HCT116 (cell line): ENCODE data around the gene PHACTR1. TPM values are rescaled to one million over a fixed set of nuclear protein-coding genes. Genes with fewer than 3 reads are reported as not detected.

Source experiments
- ATAC-seq: fragments of 200-7000 bp; cut with Tn5 transposase; 2 replicates; pipeline ENCODE4 v1.9.1; 2020; ENCODE audit warnings: mild to moderate bottlenecking, moderate library complexity
- BruUV-seq: library from RNA; stranded (reverse); fragments of 400-500 nt; replicated peaks from 2 replicates; lab custom pipeline; 2021; lab: Mats Ljungman, UMichigan
- CTCF ChIA-PET: fragments of 300-600 bp; sonication (Branson Sonifier 250); formaldehyde crosslinking; loops from one replicate; lab custom pipeline; 2021; ENCODE audit warnings: antibody characterized with exemption; lab: Charles Lee
- POLR2A ChIA-PET: fragments of 300-600, 350-600 bp; sonication (Branson Sonifier 250); formaldehyde crosslinking; loops from one replicate; lab custom pipeline; 2021; ENCODE audit warnings: antibody characterized with exemption; lab: Charles Lee
- RAD21 ChIA-PET, 2 experiments: fragments of 300-600 bp; sonication (Branson Sonifier 250); formaldehyde crosslinking; loops; one replicate each; lab custom pipeline; 2023; ENCODE audit warnings: low total read pairs in 2 of 2; ENCODE audit not compliant: uncharacterized antibody in 2 of 2, unreplicated experiment in 2 of 2, low non-redundant PET in 1 of 2; lab: Charles Lee
- DNase-seq: peaks from one replicate; pipeline ENCODE4 v3.0.0-alpha.2; 2010; ENCODE audit warnings: low read depth, low spot score
- H2AFZ ChIP-seq: fragments of 200-600 bp; shearing (Covaris generic), sonication (generic); 2 replicates; pipeline ENCODE4 v1.6.1; 2017; ENCODE audit warnings: low read depth, mixed run types, mixed read lengths, antibody characterized with exemption, low read length; ENCODE audit not compliant: poor library complexity, severe bottlenecking
- H3K27ac ChIP-seq: 2 replicates; pipeline ENCODE4 v1.5.1; 2012; ENCODE audit warnings: low read depth, low read length
- H3K27me3 ChIP-seq: fragments of 200-600 bp; sonication (generic); 2 replicates; pipeline ENCODE4 v1.6.1; 2016; ENCODE audit warnings: mixed run types, low read length, mixed read lengths; ENCODE audit not compliant: insufficient read depth
- H3K36me3 ChIP-seq, 2 experiments: fragments of 200-500 bp in 1 of 2; fragments of 200-600 bp in 1 of 2; sonication (Bioruptor generic) in 1 of 2; sonication (generic) in 1 of 2; 2 replicates each; pipeline versions ENCODE4 v1.5.1 to v1.6.1; 2014 to 2016; ENCODE audit warnings: low read length in 2 of 2, inconsistent platforms in 1 of 2, mixed read lengths in 1 of 2, mixed run types in 1 of 2; ENCODE audit not compliant: insufficient read depth in 2 of 2, control insufficient read depth in 1 of 2
- H3K4me1 ChIP-seq, 2 experiments: fragments of 200-600 bp in 1 of 2; sonication (generic) in 1 of 2; 2 replicates each; pipeline versions ENCODE4 v1.5.1 to v1.6.1; 2012 to 2017; ENCODE audit warnings: low read length in 2 of 2, inconsistent platforms in 1 of 2, mild to moderate bottlenecking in 1 of 2, mixed read lengths in 1 of 2, mixed run types in 1 of 2, moderate library complexity in 1 of 2; ENCODE audit not compliant: insufficient read depth in 2 of 2, control insufficient read depth in 1 of 2
- H3K4me2 ChIP-seq: fragments of 200-600 bp; sonication (generic); 2 replicates; pipeline ENCODE4 v1.6.1; 2017; ENCODE audit warnings: mixed run types, low read length, mixed read lengths
- H3K4me3 ChIP-seq, 2 experiments: fragments of 200-600 bp in 1 of 2; sonication (generic) in 1 of 2; replicated peaks in 1 of 2; 2 replicates each; pipeline ENCODE4 v1.5.1; 2011 to 2016; ENCODE audit warnings: low read length in 2 of 2, control low read depth in 1 of 2, low read depth in 1 of 2, mild to moderate bottlenecking in 1 of 2, mixed read lengths in 1 of 2, mixed run types in 1 of 2
- H3K79me2 ChIP-seq: fragments of 200-600 bp; sonication (generic); 2 replicates; pipeline ENCODE4 v1.6.1; 2017; ENCODE audit warnings: mild to moderate bottlenecking, mixed run types, low read length, moderate library complexity, mixed read lengths; ENCODE audit not compliant: insufficient read depth
- H3K9ac ChIP-seq: fragments of 200-600 bp; sonication (generic); 2 replicates; pipeline ENCODE4 v1.6.1; 2016; ENCODE audit warnings: low read length, mixed read lengths
- H3K9me2 ChIP-seq: fragments of 200-600 bp; sonication (generic), shearing (Covaris generic); 2 replicates; pipeline ENCODE4 v1.6.1; 2017; ENCODE audit warnings: mixed run types, mild to moderate bottlenecking, moderate library complexity; ENCODE audit not compliant: insufficient read depth
- H3K9me3 ChIP-seq, 2 experiments: fragments of 200-500 bp in 1 of 2; fragments of 200-600 bp in 1 of 2; sonication (Bioruptor generic) in 1 of 2; sonication (generic) in 1 of 2; 2 replicates each; pipeline ENCODE4 v1.6.1; 2014 to 2017; ENCODE audit warnings: low read length in 2 of 2, mixed read lengths in 2 of 2, inconsistent platforms in 1 of 2, low read depth in 1 of 2, mild to moderate bottlenecking in 1 of 2, mixed run types in 1 of 2, moderate library complexity in 1 of 2; ENCODE audit not compliant: control insufficient read depth in 1 of 2, insufficient read depth in 1 of 2
- H4K20me1 ChIP-seq: fragments of 200-600 bp; sonication (generic), shearing (Covaris generic); 2 replicates; pipeline ENCODE4 v1.6.1; 2017; ENCODE audit warnings: mixed run types, mild to moderate bottlenecking, moderate library complexity; ENCODE audit not compliant: insufficient read depth
- CBX3 ChIP-seq: IDR thresholded peaks from 2 replicates; pipeline ENCODE4 v1.6.1; 2012; ENCODE audit warnings: low read depth
- CEBPB ChIP-seq: IDR thresholded peaks from 2 replicates; pipeline ENCODE4 v1.6.1; 2012; ENCODE audit warnings: low read depth
- EGR1 ChIP-seq: IDR thresholded peaks from 2 replicates; pipeline ENCODE4 v1.6.1; 2012; ENCODE audit warnings: low read depth
- FOSL1 ChIP-seq: IDR thresholded peaks from 2 replicates; pipeline ENCODE4 v1.6.1; 2012; ENCODE audit warnings: low read depth
- POLR2A ChIP-seq: IDR thresholded peaks from 2 replicates; pipeline ENCODE4 v1.7.0; 2011; ENCODE audit warnings: borderline replicate concordance; ENCODE audit not compliant: insufficient read depth, insufficient read length; ENCODE audit errors: extremely low read depth
- REST ChIP-seq: IDR thresholded peaks from 2 replicates; pipeline ENCODE4 v1.6.1; 2012; ENCODE audit warnings: low read depth
- SP1 ChIP-seq: IDR thresholded peaks from 2 replicates; pipeline ENCODE4 v1.6.1; 2012; ENCODE audit warnings: low read depth
- YY1 ChIP-seq: IDR thresholded peaks from 2 replicates; pipeline ENCODE4 v1.6.1; 2011; ENCODE audit warnings: low read length, low read depth, moderate library complexity, mild to moderate bottlenecking; ENCODE audit not compliant: insufficient replicate concordance; ENCODE audit errors: extremely low read depth
- ZFX ChIP-seq: fragments of 450-650 bp; IDR thresholded peaks from 2 replicates; pipeline ENCODE4 v1.6.1; 2017
- intact Hi-C: fragments of 100-400 bp; cut with micrococcal nuclease; formaldehyde crosslinking; loops from 2 replicates; pipeline ENCODE4 v1.10.0; 2022
- total RNA-seq: library from RNA; stranded (reverse); gene quantifications from one replicate; pipeline ENCODE4 v1.2.1, GENCODE V29; 2021; ENCODE audit not compliant: unreplicated experiment
- TF ChIP-seq, protein P1 (sequence below): IDR thresholded peaks from 2 replicates; pipeline ENCODE4 v1.6.1; 2012
- TF ChIP-seq, protein P2 (sequence below), 3 experiments: fragments of 200-600 bp in 1 of 3; sonication (generic) in 1 of 3; IDR thresholded peaks in 2 of 3; conservative IDR thresholded peaks in 1 of 3; 2 replicates each; pipeline ENCODE4 v1.5.1; 2012 to 2017; ENCODE audit warnings: low read depth in 2 of 3, low read length in 2 of 3, antibody characterized with exemption in 1 of 3, borderline replicate concordance in 1 of 3, control low read depth in 1 of 3, mild to moderate bottlenecking in 1 of 3, mixed read lengths in 1 of 3, mixed run types in 1 of 3, moderate library complexity in 1 of 3; ENCODE audit not compliant: insufficient read depth in 1 of 3

Gene PHACTR1
- total RNA-seq, 1 experiment from 2014 or later, result 0.17 TPM

- no TSS peak for BruUV-seq
- Histone ChIP-seq H3K79me2 (no peaks in the 10 kb centered on the region), H3K9ac (no peak overlapping the region), H3K27ac (no peak overlapping the region), H3K4me1 (no peaks in the 10 kb centered on the region), H3K27me3 (peaks cover 37% of the 10 kb centered on the region), H3K4me3 (no peak overlapping the region), H4K20me1 (no peaks in the 10 kb centered on the region), H3K9me3 (no peaks in the 10 kb centered on the region), H3K4me2 (no peak overlapping the region), H3K9me2 (no peaks in the 10 kb centered on the region), H3K36me3 (no peaks in the 10 kb centered on the region), H2AFZ (no peak overlapping the region)
- TF ChIP-seq POLR2A, result no peak
- no peak for TF ChIP-seq EGR1
- no peak for TF ChIP-seq CBX3
- TF ChIP-seq, protein P1, sequence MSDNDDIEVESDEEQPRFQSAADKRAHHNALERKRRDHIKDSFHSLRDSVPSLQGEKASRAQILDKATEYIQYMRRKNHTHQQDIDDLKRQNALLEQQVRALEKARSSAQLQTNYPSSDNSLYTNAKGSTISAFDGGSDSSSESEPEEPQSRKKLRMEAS, result no peak
- ChIA-PET CTCF (no interaction called here), POLR2A (no interaction called here), RAD21 (no interaction called here)
- ATAC-seq (no peak), DNase-seq (no peak)
- intact Hi-C loops, result no loop called here
Measured at GRCh38 chr6:13065581-13065980, 349.0 kb downstream of the PHACTR1 start.

GRCh38 chr6:13066050-13066449, 349.5 kb downstream of the PHACTR1 start:
- Histone ChIP-seq H3K27me3 (peaks cover 32% of the 10 kb centered on the region), H2AFZ (no peak overlapping the region), H4K20me1 (no peaks in the 10 kb centered on the region), H3K27ac (no peak overlapping the region), H3K4me2 (no peak overlapping the region), H3K9ac (no peak overlapping the region), H3K36me3 (no peaks in the 10 kb centered on the region), H3K4me3 (no peak overlapping the region), H3K9me3 (no peaks in the 10 kb centered on the region), H3K4me1 (no peaks in the 10 kb centered on the region), H3K9me2 (no peaks in the 10 kb centered on the region), H3K79me2 (no peaks in the 10 kb centered on the region)
- DNase-seq, result no peak
- no TSS peak for BruUV-seq
- TF ChIP-seq SP1, result no peak
- no peak for TF ChIP-seq CBX3
- no peak for TF ChIP-seq CEBPB
- no peak for TF ChIP-seq POLR2A
- TF ChIP-seq ZFX, result no peak
- TF ChIP-seq YY1, result no peak
- no peak for TF ChIP-seq REST
- TF ChIP-seq, protein P2, sequence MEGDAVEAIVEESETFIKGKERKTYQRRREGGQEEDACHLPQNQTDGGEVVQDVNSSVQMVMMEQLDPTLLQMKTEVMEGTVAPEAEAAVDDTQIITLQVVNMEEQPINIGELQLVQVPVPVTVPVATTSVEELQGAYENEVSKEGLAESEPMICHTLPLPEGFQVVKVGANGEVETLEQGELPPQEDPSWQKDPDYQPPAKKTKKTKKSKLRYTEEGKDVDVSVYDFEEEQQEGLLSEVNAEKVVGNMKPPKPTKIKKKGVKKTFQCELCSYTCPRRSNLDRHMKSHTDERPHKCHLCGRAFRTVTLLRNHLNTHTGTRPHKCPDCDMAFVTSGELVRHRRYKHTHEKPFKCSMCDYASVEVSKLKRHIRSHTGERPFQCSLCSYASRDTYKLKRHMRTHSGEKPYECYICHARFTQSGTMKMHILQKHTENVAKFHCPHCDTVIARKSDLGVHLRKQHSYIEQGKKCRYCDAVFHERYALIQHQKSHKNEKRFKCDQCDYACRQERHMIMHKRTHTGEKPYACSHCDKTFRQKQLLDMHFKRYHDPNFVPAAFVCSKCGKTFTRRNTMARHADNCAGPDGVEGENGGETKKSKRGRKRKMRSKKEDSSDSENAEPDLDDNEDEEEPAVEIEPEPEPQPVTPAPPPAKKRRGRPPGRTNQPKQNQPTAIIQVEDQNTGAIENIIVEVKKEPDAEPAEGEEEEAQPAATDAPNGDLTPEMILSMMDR (IDR thresholded peaks at IDR 0.05 in 2 of 3, conservative IDR thresholded peaks at IDR 0.05 in 1 of 3; ENCODE audit: borderline replicate concordance in 1 of 3, insufficient read depth in 1 of 3, low read depth in 2 of 3, low read length in 2 of 3), result no peak
- no peak for TF ChIP-seq FOSL1
- ATAC-seq, result no peak
- intact Hi-C loops, result no loop called here
- ChIA-PET POLR2A (no interaction called here), CTCF (no interaction called here), RAD21 (no interaction called here)
